WTC11 (cell line): ENCODE data around the gene LHX3. TPM values are rescaled to one million over a fixed set of nuclear protein-coding genes. Genes with fewer than 3 reads are reported as not detected.

Experiments
- ATAC-seq: fragments of 200-7000 bp; cut with Tn5 transposase; 2 replicates; pipeline ENCODE4 v1.10.0; 2021; ENCODE audit warnings: mild to moderate bottlenecking, moderate library complexity
- CTCF ChIA-PET: fragments of 300-600 bp; sonication (Branson Sonifier 250); formaldehyde crosslinking; loops from one replicate; lab custom pipeline; 2021; ENCODE audit warnings: antibody characterized with exemption; lab: Charles Lee
- POLR2A ChIA-PET: fragments of 350-600 bp; sonication (Branson Sonifier 250); formaldehyde crosslinking; loops from one replicate; lab custom pipeline; 2021; ENCODE audit warnings: antibody characterized with exemption; lab: Charles Lee
- DNase-seq: peaks from one replicate; pipeline ENCODE4 v3.0.0; 2021; ENCODE audit warnings: low spot score
- H3K27ac Mint-ChIP-seq: 2 replicates; pipeline ENCODE4 v1.8.0; 2021; ENCODE audit warnings: mixed read lengths
- H3K27me3 Mint-ChIP-seq: 2 replicates; pipeline ENCODE4 v1.8.0; 2021; ENCODE audit warnings: low read depth, mild to moderate bottlenecking, moderate library complexity, mixed read lengths
- H3K36me3 Mint-ChIP-seq: 2 replicates; pipeline ENCODE4 v1.8.0; 2021; ENCODE audit warnings: mixed read lengths
- H3K4me1 Mint-ChIP-seq: 2 replicates; pipeline ENCODE4 v1.8.0; 2022; ENCODE audit warnings: mixed read lengths
- H3K4me3 Mint-ChIP-seq: 2 replicates; pipeline ENCODE4 v1.8.0; 2021; ENCODE audit warnings: mild to moderate bottlenecking, moderate library complexity, mixed read lengths
- H3K9me3 Mint-ChIP-seq: 2 replicates; pipeline ENCODE4 v1.8.0; 2021; ENCODE audit warnings: mixed read lengths
- AR ChIP-seq: fragments of 250-450 bp; sonication (Bioruptor Pico); IDR thresholded peaks from 2 replicates; pipeline ENCODE4 v1.9.0; 2021; ENCODE audit warnings: mild to moderate bottlenecking
- ESRRA ChIP-seq: sonication (generic); formaldehyde crosslinking; IDR thresholded peaks from 2 replicates; pipeline ENCODE4 v1.8.1; 2022; ENCODE audit warnings: mild to moderate bottlenecking, missing genetic modification reagents, borderline replicate concordance
- GRHL2 ChIP-seq: fragments of 250-450 bp; sonication (Bioruptor Pico); IDR thresholded peaks from 2 replicates; pipeline ENCODE4 v1.8.0; 2022; ENCODE audit warnings: mild to moderate bottlenecking, moderate library complexity; ENCODE audit not compliant: insufficient replicate concordance, severe bottlenecking
- KAT7 ChIP-seq: sonication (generic); formaldehyde crosslinking; IDR thresholded peaks from 2 replicates; pipeline ENCODE4 v1.8.1; 2023; ENCODE audit warnings: missing genetic modification reagents, mild to moderate bottlenecking, borderline replicate concordance
- MXD4 ChIP-seq: fragments of 250-450 bp; sonication (Bioruptor Pico); IDR thresholded peaks from 2 replicates; pipeline ENCODE4 v1.8.0; 2021; ENCODE audit warnings: mild to moderate bottlenecking, moderate library complexity, borderline replicate concordance
- OVOL2 ChIP-seq: fragments of 250-450 bp; sonication (Bioruptor Pico); IDR thresholded peaks from 2 replicates; pipeline ENCODE4 v1.9.0; 2021; ENCODE audit warnings: mild to moderate bottlenecking, borderline replicate concordance
- PRDM15 ChIP-seq: sonication (generic); formaldehyde crosslinking; IDR thresholded peaks from 2 replicates; pipeline ENCODE4 v1.8.0; 2022; ENCODE audit warnings: missing genetic modification reagents
- USF1 ChIP-seq: sonication (generic); formaldehyde crosslinking; IDR thresholded peaks from 2 replicates; pipeline ENCODE4 v1.8.0; 2022; ENCODE audit warnings: mild to moderate bottlenecking, missing genetic modification reagents
- ZBTB21 ChIP-seq: sonication (generic); formaldehyde crosslinking; IDR thresholded peaks from 2 replicates; pipeline ENCODE4 v1.8.1; 2023; ENCODE audit warnings: mild to moderate bottlenecking, missing genetic modification reagents, borderline replicate concordance
- ZNF281 ChIP-seq: sonication (generic); formaldehyde crosslinking; IDR thresholded peaks from 2 replicates; pipeline ENCODE4 v1.8.0; 2023; ENCODE audit warnings: mild to moderate bottlenecking, missing genetic modification reagents
- ZNF423 ChIP-seq: fragments of 250-450 bp; sonication (Bioruptor Pico); IDR thresholded peaks from 2 replicates; pipeline ENCODE4 v2.1.2; 2022; ENCODE audit warnings: mild to moderate bottlenecking, moderate library complexity
- ZNF425 ChIP-seq: fragments of 250-450 bp; sonication (Bioruptor Pico); conservative IDR thresholded peaks from 2 replicates; pipeline ENCODE4 v1.9.0; 2021; ENCODE audit warnings: mild to moderate bottlenecking
- ZSCAN18 ChIP-seq: fragments of 250-450 bp; sonication (Bioruptor Pico); IDR thresholded peaks from 2 replicates; pipeline ENCODE4 v2.1.2; 2022; ENCODE audit warnings: mild to moderate bottlenecking, moderate library complexity
- total RNA-seq: library from RNA; stranded (reverse); gene quantifications from 3 replicates; pipeline ENCODE4 v1.2.3, GENCODE V29; 2021
- TF ChIP-seq, protein P1 (sequence below): sonication (generic); formaldehyde crosslinking; IDR thresholded peaks from 2 replicates; pipeline ENCODE4 v1.8.1; 2022; ENCODE audit warnings: low read depth, missing genetic modification reagents, borderline replicate concordance

LHX3 gene
- total RNA-seq, 1 experiment from 2014 or later = not detected

GRCh38 chr9:136248951-136249876 lies 44.3 kb upstream of the LHX3 start (continued):
- TF ChIP-seq, protein P1, sequence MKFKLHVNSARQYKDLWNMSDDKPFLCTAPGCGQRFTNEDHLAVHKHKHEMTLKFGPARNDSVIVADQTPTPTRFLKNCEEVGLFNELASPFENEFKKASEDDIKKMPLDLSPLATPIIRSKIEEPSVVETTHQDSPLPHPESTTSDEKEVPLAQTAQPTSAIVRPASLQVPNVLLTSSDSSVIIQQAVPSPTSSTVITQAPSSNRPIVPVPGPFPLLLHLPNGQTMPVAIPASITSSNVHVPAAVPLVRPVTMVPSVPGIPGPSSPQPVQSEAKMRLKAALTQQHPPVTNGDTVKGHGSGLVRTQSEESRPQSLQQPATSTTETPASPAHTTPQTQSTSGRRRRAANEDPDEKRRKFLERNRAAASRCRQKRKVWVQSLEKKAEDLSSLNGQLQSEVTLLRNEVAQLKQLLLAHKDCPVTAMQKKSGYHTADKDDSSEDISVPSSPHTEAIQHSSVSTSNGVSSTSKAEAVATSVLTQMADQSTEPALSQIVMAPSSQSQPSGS (CRISPR knock-in tag) = no peak
- TF ChIP-seq ZNF281 (CRISPR knock-in tag) (no peak), AR (no peak), ZBTB21 (no peak), ESRRA (no peak), ZNF425 (CRISPR knock-in tag) (no peak)

- no peaks in the 10 kb centered on the region for H3K36me3 Mint-ChIP-seq
- no peak overlapping the region for H3K27ac Mint-ChIP-seq
- CTCF ChIA-PET = interaction anchor here (1.0 to 1.3 kb wide), 5 partner anchors 8 to 280 kb away, joined by 3 to 5 read pairs (median 4); partner anchors contain the start of gene DNLZ
- H3K4me3 Mint-ChIP-seq = no peak overlapping the region
- no peaks in the 10 kb centered on the region for H3K9me3 Mint-ChIP-seq
- peaks cover 7% of the 10 kb centered on the region for H3K27me3 Mint-ChIP-seq
- no peak for ATAC-seq
- DNase-seq = no peak
- POLR2A ChIA-PET = no interaction called here
- H3K4me1 Mint-ChIP-seq = peaks cover 33% of the 10 kb centered on the region
- TF ChIP-seq KAT7 (no peak), ZNF423 (CRISPR knock-in tag) (no peak), ZSCAN18 (CRISPR knock-in tag) (no peak), USF1 (CRISPR knock-in tag) (no peak), OVOL2 (no peak), PRDM15 (CRISPR knock-in tag) (no peak), MXD4 (CRISPR knock-in tag) (no peak), GRHL2 (CRISPR knock-in tag) (no peak)
- TF ChIP-seq, protein P1 (CRISPR knock-in tag) = no peak
Measured at GRCh38 chr9:136247947-136248637, 43.2 kb upstream of the LHX3 start.
